GM18909 (cell line): Measurements from ENCODE around the gene ZNF407.

Experiments used
- ATAC-seq: cut with Tn5 transposase; IDR thresholded peaks from one replicate; pipeline ENCODE4 v1.9.1; 2021; ENCODE audit warnings: mild to moderate bottlenecking; ENCODE audit not compliant: unreplicated experiment, poor library complexity

Gene ZNF407

DNA sequence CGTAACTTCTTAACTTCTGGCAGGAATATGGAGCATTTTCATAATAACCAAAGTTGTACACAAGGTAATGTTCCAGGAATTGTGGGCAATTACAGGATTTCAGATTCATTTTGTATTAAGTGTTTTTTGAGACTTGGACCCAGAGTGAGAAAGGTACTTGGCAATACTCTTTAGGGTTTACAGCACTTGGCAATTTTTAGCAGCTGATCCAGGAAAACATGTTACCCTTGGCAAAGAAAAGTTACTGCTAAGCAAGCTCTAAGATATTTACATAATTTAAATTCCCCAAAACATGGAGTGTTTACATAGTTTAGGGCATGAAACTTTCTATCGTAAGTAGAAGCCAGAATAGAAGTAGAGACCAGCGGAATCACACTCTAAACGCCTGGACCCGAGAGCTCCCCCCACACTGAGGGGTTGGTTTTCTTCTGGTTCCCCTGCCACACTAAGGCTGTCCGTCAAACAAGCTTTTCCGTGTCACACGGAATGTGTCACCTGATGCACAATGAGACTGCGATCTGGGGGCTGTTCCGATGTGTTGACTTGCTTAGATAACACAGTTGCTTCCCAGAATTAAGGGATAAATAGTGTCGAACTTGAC, 434.1 kb downstream of the ZNF407 start:
- ATAC-seq, result no peak

DNA sequence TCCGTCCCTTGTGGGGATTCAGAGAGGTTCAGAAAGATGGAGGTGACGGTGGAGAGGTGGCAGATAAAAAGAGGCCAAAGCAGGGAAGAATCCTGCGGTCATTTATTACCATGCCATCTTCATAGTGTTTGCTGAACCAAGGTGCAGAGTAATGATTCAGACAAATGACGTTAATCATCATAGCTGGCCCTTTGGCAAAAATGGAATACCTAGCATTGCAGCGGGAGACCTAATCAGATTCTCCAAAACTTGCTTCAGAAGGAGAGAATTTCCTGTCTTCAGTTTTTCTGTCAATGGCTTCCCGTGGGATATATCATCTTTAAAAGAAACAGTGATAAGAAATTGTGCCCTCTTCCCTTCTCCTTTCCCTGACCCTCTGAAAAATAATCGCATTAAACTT, 435.8 kb downstream of the ZNF407 start:
- no peak for ATAC-seq

- no peak for ATAC-seq
Measured at GRCh38 chr18:75034937-75035336, 437.3 kb downstream of the ZNF407 start.

- ATAC-seq, result no peak
Measured at GRCh38 chr18:75035928-75036327, 438.3 kb downstream of the ZNF407 start.

DNA sequence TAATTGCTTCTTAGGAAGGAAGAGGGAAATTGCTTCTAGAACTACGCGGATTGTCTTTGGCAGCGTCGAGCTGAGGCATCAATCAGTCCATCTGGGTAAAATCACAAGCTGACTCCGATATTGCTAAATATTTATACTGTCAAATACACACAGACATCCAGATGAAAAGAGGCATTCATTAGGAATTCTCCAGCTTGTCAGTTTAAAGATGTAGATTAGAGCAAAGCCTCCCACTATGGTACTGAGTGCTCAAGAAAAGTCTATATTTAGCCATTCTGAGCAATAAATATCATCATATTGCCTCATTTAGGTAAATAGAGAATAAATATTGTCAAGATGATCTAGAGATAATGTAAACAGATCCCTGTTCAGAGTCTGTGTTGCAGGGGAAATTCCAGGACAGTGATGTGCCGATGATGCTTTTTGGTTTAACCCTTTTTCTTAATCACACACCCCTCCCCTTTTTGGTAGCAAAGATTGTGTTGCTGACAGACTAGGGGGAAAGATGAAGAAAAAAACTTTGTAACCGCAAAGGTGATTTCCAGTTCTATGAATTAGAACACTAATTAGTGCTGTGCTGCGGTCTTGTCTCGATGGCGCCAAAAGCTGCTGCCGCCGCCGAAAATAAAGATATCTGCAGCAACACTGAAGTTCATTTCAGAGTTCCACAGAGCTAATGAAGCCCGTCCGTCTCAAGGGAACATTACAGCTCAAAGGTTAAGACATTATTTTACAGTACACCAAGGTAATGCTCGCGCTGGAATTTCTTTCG, 439.4 kb downstream of the ZNF407 start:
- no peak for ATAC-seq

- ATAC-seq, result no peak
Measured at GRCh38 chr18:75037689-75037955, 440.0 kb downstream of the ZNF407 start.

GRCh38 chr18:75041586-75041985, 443.9 kb downstream of the ZNF407 start:
- ATAC-seq, result no peak

DNA sequence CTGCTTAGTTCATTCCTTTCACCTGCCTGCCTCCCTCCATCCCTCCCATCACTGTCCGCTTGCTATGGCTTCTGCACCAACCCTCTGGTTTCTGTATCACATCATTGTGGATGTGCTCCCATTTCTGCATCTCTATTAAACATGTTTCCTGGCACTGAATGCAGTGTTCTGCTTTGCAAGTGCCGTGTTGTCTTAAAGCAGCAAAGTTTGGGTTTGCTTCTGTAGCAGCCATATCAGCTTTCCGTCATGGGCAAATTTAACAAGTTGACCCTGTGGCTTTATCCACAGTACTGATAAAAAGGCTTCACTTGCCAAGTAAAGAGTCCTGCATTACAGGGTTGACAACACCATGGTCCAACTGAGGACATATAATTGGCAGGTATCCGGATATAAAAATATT, 445.8 kb downstream of the ZNF407 start:
- no peak for ATAC-seq

GRCh38 chr18:75044296-75044695, 446.6 kb downstream of the ZNF407 start:
- ATAC-seq, result no peak

GRCh38 chr18:75044791-75045190, 447.1 kb downstream of the ZNF407 start:
- no peak for ATAC-seq

- no peak for ATAC-seq
Measured at GRCh38 chr18:75045272-75045671, 447.6 kb downstream of the ZNF407 start.

DNA sequence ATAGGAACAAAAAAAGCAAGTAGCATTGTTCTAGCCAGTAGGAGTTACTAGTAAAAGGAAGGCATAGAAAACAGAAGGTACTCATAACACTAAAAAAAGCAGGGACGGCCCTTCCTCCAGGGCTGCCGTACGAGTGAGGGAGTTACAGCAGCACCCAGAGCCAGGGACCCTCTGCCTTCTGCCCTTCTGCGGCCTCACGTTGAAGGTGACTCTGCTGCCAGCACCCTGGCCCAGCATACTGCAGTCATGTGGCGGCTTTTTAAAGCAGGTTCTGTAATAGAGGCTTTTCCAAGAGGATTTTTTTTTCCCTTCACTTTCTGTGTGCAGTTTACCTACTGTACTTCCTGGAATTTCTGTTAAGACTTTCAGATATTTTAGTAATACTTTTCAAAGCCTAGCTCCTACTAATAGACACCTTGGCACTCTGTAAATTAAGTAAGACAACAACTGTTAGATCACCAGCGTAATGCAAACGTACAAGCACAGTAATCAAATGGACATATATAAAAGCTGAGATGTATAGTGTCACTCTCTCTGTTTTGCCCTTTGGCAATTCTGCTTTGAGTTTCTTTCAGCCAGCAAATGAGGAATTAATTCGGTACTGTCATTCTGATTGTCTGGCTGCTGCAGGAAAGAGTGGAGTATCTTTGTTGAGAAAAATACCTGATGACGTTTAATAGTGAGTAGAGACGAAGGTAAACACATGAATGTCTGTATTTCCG, 449.7 kb downstream of the ZNF407 start:
- ATAC-seq, result no peak

GRCh38 chr18:75048776-75049454, 451.2 kb downstream of the ZNF407 start:
- ATAC-seq, result no peak

GRCh38 chr18:75049455-75049789, 451.8 kb downstream of the ZNF407 start:
- no peak for ATAC-seq

- ATAC-seq, result no peak
Measured at GRCh38 chr18:75051757-75052156, 454.1 kb downstream of the ZNF407 start.

- ATAC-seq, result no peak
Measured at GRCh38 chr18:75052475-75052874, 454.8 kb downstream of the ZNF407 start.

- ATAC-seq, result no peak
Measured at GRCh38 chr18:75053028-75053629, 455.5 kb downstream of the ZNF407 start.

DNA sequence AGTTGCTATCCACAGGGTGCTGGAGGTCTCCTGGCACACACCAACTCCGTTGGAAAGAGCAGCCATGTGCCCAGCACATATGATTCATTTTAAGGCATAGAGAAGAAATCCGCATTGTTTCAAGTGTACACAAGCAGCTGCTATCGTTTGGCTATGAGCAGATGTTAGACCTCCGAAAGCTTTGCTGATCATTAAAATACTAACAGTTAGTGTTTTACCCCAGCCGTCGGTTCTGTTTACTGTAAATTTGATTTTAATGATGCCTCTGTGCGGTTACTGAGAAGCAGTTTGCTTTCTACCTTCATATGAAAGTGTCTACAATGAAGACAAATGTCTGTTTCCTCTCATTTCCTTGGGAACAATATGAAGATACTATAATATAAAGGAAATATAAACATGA, 456.4 kb downstream of the ZNF407 start:
- ATAC-seq, result no peak

- ATAC-seq, result no peak
Measured at GRCh38 chr18:75054611-75055010, 456.9 kb downstream of the ZNF407 start.

DNA sequence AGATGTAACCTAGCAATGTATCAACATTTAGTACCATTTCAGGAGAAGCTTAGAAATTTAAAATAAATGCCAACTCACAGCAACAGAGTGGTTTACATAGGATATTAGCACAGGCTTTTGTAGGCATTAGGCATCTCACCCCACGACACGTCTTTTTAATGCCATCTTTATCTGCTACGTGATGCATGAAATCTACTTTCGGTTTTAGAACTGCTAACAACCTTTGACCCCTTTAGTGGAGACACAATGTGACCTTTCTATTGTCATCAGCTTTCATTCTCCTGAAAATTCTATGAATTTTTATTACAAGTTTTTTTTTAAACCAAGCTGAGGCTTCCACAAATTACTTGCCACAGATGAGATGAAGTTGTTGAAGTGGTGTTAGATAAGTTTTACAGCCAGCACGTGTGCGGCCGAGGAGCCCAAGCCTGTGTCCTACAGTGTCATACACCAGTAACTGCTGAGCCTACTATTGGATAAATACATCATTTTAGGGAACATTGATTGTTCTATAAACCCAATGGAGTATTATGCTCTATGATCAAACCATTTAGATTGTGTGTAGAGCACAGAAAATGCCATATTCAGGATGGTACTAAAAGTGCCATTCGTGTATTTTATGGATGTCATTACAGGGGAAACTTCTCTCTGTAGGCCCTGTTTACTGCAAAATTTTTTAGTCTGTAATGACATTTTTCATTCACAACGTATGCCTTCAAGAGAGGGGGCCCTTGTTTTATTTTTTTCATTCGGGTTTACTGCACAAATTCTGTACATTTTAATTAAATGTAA, 459.7 kb downstream of the ZNF407 start:
- no peak for ATAC-seq
